Common myeloid progenitor, CD34-positive (primary cell): ENCODE data around the gene ERI3.

Experiments
- CTCF ChIA-PET: fragments of 350-600 bp; sonication (Branson Sonifier 250); formaldehyde crosslinking; loops from one replicate; lab custom pipeline; 2021; ENCODE audit warnings: antibody characterized with exemption; lab: Charles Lee
- POLR2A ChIA-PET: fragments of 350-600 bp; sonication (Branson Sonifier 250); formaldehyde crosslinking; loops from one replicate; lab custom pipeline; 2021; ENCODE audit warnings: antibody characterized with exemption; lab: Charles Lee
- DNase-seq, 3 donors: peaks; one replicate each; pipeline versions ENCODE4 v3.0.0 to v3.0.0-alpha.2; 2013
- H3K27ac ChIP-seq, 2 experiments: 1 replicate in 1 of 2; 2 replicates in 1 of 2; pipeline ENCODE4 v1.7.0; 2013; ENCODE audit warnings: inconsistent platforms in 2 of 2, low read length in 2 of 2, mild to moderate bottlenecking in 2 of 2, low read depth in 1 of 2, moderate library complexity in 1 of 2; ENCODE audit not compliant: severe bottlenecking in 2 of 2, insufficient read depth in 1 of 2, poor library complexity in 1 of 2
- H3K27me3 ChIP-seq, 5 experiments: replicated peaks in 2 of 5; 1 replicate in 3 of 5; 2 replicates in 2 of 5; pipeline versions ENCODE4 v1.6.1 to v1.7.0; 2013; ENCODE audit warnings: low read length in 4 of 5, mild to moderate bottlenecking in 2 of 5, moderate library complexity in 2 of 5, inconsistent platforms in 1 of 5; ENCODE audit not compliant: insufficient read depth in 5 of 5, control insufficient read depth in 4 of 5
- H3K36me3 ChIP-seq, 4 experiments: 1 replicate in 2 of 4; 2 replicates in 2 of 4; pipeline versions ENCODE4 v1.6.1 to v1.7.0; 2013; ENCODE audit warnings: low read length in 3 of 4, control low read depth in 1 of 4, mild to moderate bottlenecking in 1 of 4; ENCODE audit not compliant: control insufficient read depth in 4 of 4, insufficient read depth in 4 of 4
- H3K4me1 ChIP-seq, 4 experiments: 1 replicate in 3 of 4; 2 replicates in 1 of 4; pipeline versions ENCODE4 v1.6.1 to v1.7.1; 2013; ENCODE audit warnings: low read length in 3 of 4, mild to moderate bottlenecking in 3 of 4, control low read depth in 1 of 4, inconsistent platforms in 1 of 4, moderate library complexity in 1 of 4; ENCODE audit not compliant: control insufficient read depth in 4 of 4, insufficient read depth in 4 of 4; ENCODE audit errors: control extremely low read depth in 1 of 4
- H3K4me3 ChIP-seq, 7 experiments: 1 replicate in 4 of 7; 2 replicates in 3 of 7; pipeline versions ENCODE4 v1.5.1 to v1.7.0; 2013; ENCODE audit warnings: mild to moderate bottlenecking in 7 of 7, low read length in 6 of 7, moderate library complexity in 6 of 7, inconsistent platforms in 2 of 7, low read depth in 2 of 7, control low read depth in 1 of 7; ENCODE audit not compliant: insufficient read depth in 4 of 7, control insufficient read depth in 1 of 7; ENCODE audit errors: extremely low read depth in 1 of 7
- H3K9me3 ChIP-seq, 5 experiments: 1 replicate in 4 of 5; 2 replicates in 1 of 5; pipeline versions ENCODE4 v1.6.1 to v1.7.1; 2013; ENCODE audit warnings: low read length in 4 of 5, mild to moderate bottlenecking in 2 of 5, inconsistent platforms in 1 of 5, low read depth in 1 of 5, moderate library complexity in 1 of 5; ENCODE audit not compliant: control insufficient read depth in 4 of 5, insufficient read depth in 2 of 5; ENCODE audit errors: control extremely low read depth in 1 of 5
- WGBS: methylation state at CpG from one replicate; pipeline ENCODE4 v1.1.5; 2013; ENCODE audit not compliant: insufficient coverage; 5-methylcytosine and 5-hydroxymethylcytosine counted together

ERI3 gene

GRCh38 chr1:44327679-44328491, 27.2 kb downstream of the ERI3 start:
- ChIA-PET CTCF (interaction anchor here (1.1 to 1.6 kb wide), 6 partner anchors 9 to 75 kb away, joined by 3 to 4 read pairs (median 4); no protein-coding TSS in a partner anchor), POLR2A (no interaction called here)
- H3K36me3 ChIP-seq, result peaks cover 8 to 51% (median 11%) of the 10 kb centered on the region in 4 experiments
- no peaks in the 10 kb centered on the region for H3K9me3 ChIP-seq
- no peak overlapping the region for H3K4me3 ChIP-seq
- H3K4me1 ChIP-seq, result no peaks in the 10 kb centered on the region
- 100% methylated on average over 2 of the region's 8 CpGs for WGBS
- no peaks in the 10 kb centered on the region for H3K27me3 ChIP-seq
- no peak for DNase-seq
- no peak overlapping the region for H3K27ac ChIP-seq

DNA sequence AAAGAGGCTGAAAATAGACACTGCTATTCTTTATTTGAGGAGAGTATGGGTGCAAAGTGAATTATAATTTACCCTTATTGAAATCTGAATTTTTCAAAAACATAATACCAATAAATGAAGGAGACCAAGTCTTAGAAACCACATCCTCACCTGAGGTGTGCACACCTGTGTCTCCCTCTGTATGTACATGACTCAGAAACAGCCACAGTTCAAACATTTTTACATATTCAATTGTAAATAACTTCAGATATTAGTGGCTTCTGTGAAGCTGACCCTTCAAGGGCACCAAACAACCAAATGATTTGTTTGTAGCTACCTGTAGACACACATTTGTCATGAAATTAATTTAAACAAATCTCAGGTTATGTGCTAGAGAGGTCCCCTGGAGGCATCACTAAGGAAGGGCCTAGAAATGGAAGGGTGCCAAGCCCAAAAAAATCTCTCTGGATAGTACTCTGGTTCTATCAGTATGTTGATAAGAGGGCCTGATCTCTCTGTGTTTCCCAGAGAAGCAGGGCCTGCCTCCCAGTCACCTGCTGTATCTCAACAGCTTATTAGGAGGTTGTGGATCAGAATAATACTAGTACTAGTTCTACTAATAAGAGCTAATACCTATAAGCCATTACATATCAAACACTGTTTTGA, 28.1 kb downstream of the ERI3 start:
- H3K36me3 ChIP-seq, result peaks cover 6 to 48% (median 10%) of the 10 kb centered on the region in 4 experiments
- ChIA-PET POLR2A (interaction anchor here (0.6 kb wide), 1 partner anchor 288 kb away, joined by 3 read pairs; no protein-coding TSS in a partner anchor), CTCF (interaction anchor here (1.1 to 1.6 kb wide), 4 partner anchors 9 to 16 kb away, joined by 3 to 4 read pairs (median 3); no protein-coding TSS in a partner anchor)
- no peak overlapping the region for H3K27ac ChIP-seq
- H3K4me1 ChIP-seq, result no peaks in the 10 kb centered on the region
- DNase-seq, result no peak
- no peaks in the 10 kb centered on the region for H3K27me3 ChIP-seq
- H3K4me3 ChIP-seq, result no peak overlapping the region
- no peaks in the 10 kb centered on the region for H3K9me3 ChIP-seq

DNA sequence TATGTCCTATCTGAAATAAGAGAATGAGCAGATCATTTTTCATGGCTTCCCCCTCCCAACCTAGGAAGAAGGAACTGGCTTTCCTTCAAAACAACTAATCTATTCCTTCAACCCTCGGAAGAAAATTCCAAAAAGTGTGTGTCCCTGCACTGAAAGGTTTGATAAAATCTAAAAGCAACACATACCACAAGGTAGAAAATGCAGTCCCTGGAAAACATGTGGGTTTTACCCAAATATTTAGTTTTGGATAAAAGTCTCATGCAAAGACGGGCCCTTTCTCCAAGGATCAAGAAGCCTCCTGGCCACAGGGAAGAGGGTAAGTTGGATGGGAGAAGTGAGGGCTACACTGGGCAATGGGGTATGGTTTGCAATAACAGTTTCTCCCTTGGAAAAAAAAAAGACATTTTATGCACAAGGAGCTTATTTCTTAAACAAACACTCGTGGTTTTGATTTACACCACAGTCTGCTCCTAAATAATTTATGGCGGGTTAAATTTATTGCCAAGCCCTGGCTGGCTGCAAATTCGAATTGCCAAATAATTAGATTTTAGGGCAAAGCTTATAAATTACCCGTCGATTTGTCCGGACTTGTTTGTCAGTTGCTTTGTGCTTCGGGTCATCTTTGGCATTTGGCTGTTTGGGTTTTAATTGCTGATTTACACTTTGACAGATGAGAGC, 28.9 kb downstream of the ERI3 start:
- H3K36me3 ChIP-seq, result peaks cover 5 to 41% (median 9%) of the 10 kb centered on the region in 4 experiments
- no peaks in the 10 kb centered on the region for H3K9me3 ChIP-seq
- ChIA-PET POLR2A (interaction anchor here (0.6 kb wide), 1 partner anchor 288 kb away, joined by 3 read pairs; no protein-coding TSS in a partner anchor), CTCF (interaction anchor here (1.1 to 1.6 kb wide), 3 partner anchors 9 to 12 kb away, joined by 3 to 4 read pairs (median 3); no protein-coding TSS in a partner anchor)
- H3K4me1 ChIP-seq, result no peaks in the 10 kb centered on the region
- DNase-seq, result no peak
- H3K4me3 ChIP-seq, result no peak overlapping the region
- H3K27me3 ChIP-seq, result no peaks in the 10 kb centered on the region
- 79% methylated on average over 6 of the region's 9 CpGs for WGBS
- no peak overlapping the region for H3K27ac ChIP-seq

DNA sequence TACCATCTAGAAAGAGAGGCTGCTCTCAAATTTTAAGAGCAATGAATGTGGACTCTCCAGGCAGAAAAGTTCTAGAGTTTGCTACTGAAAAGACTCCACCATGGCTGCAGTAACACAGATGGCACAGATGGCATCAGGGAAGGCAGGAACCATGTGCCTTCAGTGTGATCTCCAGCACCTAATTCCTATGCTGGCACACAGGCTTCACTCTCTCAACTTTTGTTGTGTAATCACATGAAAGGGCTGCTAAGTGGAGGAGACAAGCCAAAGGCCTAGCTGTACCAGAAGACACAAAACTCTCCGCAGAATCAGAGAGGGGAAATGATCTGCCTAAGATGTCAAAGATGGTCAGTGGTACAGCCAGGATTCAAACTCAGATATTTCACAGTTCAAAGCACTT, 31.1 kb downstream of the ERI3 start:
- no peak for DNase-seq
- CTCF ChIA-PET, result interaction anchor here (2.5 kb wide), 1 partner anchor 12 kb away, joined by 15 read pairs; no protein-coding TSS in a partner anchor
- Histone ChIP-seq H3K36me3 (peaks cover 0 to 38% (median 14%) of the 10 kb centered on the region in 4 experiments), H3K4me3 (no peak overlapping the region), H3K4me1 (no peaks in the 10 kb centered on the region), H3K9me3 (no peaks in the 10 kb centered on the region), H3K27ac (no peak overlapping the region), H3K27me3 (no peaks in the 10 kb centered on the region)
- no CpG with 5 or more reads among the region's 1 CpG for WGBS
- POLR2A ChIA-PET, result no interaction called here

DNA sequence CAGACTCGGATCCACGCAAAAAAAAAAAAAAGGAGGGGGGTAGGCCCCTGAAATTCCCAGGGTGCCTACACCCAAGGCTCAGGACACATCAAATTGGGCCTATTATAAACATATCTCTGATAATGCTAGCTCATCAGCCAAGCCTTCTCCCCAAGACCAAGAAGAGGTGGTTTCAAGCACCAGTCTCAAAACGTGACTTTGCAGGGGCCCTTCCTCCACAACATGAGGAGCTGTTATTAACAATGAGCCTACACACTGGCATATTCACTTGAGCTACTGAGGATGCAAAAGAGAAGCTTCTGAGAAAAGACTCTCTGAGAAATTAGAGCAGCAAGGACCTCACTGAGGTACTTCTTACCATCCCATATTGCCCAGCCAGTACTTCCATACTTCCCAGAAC, 32.7 kb downstream of the ERI3 start:
- 95% methylated on average over 3 of the region's 3 CpGs for WGBS
- H3K27me3 ChIP-seq, result no peaks in the 10 kb centered on the region
- POLR2A ChIA-PET, result interaction anchor here (0.6 kb wide), 2 partner anchors 294 to 1058 kb away, joined by 3 to 10 read pairs; no protein-coding TSS in a partner anchor
- CTCF ChIA-PET, result interaction anchor here (0.7 to 2.5 kb wide), 10 partner anchors 9 to 277 kb away, joined by 3 to 15 read pairs (median 3); no protein-coding TSS in a partner anchor
- peaks cover 0 to 38% (median 15%) of the 10 kb centered on the region in 4 experiments for H3K36me3 ChIP-seq
- no peaks in the 10 kb centered on the region for H3K9me3 ChIP-seq
- H3K4me3 ChIP-seq, result no peak overlapping the region
- H3K4me1 ChIP-seq, result no peaks in the 10 kb centered on the region
- H3K27ac ChIP-seq, result no peak overlapping the region
- DNase-seq, result no peak

DNA sequence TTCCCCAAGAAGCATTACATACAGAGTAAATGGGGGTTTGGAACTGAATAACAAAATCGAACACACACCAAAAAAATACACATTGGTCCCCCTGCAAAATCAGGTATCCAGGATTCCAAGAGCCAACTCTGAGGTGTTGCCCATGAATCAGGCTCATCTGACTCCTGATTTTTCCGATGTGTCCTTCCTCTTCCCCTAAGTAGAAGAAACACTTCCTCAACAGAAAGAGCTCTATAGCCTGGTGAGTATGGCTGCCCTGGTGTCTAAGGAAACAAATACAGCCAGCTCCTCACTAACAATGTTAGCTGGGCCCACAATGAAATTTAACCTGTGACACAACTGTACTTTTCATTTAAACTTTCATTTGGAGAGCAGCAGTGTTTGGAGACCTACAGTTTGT, 33.6 kb downstream of the ERI3 start:
- H3K4me3 ChIP-seq, result no peak overlapping the region
- ChIA-PET CTCF (interaction anchor here (1.4 to 2.5 kb wide), 5 partner anchors 9 to 104 kb away, joined by 3 to 15 read pairs (median 4); no protein-coding TSS in a partner anchor), POLR2A (interaction anchor here (0.6 kb wide), 1 partner anchor 295 kb away, joined by 3 read pairs; no protein-coding TSS in a partner anchor)
- H3K27me3 ChIP-seq, result no peaks in the 10 kb centered on the region
- no peaks in the 10 kb centered on the region for H3K9me3 ChIP-seq
- no peak for DNase-seq
- WGBS, result 100% methylated on average over 2 of the region's 2 CpGs
- no peak overlapping the region for H3K27ac ChIP-seq
- peaks cover 0 to 4% (median 1%) of the 10 kb centered on the region in 4 experiments for H3K4me1 ChIP-seq
- peaks cover 0 to 45% (median 15%) of the 10 kb centered on the region in 4 experiments for H3K36me3 ChIP-seq
